ENCODE data around the gene RTP3.

RTP3 gene

DNA sequence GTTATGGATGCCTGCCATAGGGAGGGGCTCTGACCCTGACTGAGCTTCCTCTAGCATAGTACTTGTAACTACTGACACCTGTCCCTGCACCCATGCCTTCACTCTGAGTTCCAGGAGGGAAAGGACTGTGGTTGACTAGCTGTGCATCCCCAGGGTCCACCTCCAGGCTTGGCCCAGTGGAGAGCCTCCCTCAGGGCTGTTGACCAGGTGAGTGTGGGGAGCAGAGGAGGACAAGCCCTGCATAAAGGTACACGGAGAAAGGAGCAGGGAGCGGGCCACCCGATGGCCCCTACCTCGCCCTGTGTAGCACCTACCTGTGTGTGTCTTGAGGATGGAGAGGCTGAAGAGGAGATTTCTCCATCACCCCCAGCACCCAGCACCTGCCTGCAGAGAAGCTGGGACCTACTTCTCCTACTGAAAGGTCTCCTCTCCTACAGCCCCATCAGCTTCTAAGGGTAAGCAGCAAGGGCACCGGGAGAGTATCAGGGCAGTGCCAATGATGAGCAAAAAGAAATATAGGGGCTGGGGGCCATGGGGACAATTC, 26.3 kb upstream of the RTP3 start:
- H3K9me3 ChIP-seq, result no peaks in the 10 kb centered on the region
- H3K36me3 ChIP-seq, result no peaks in the 10 kb centered on the region
- no peaks in the 10 kb centered on the region for H3K4me1 ChIP-seq
- TF ChIP-seq CTCF (IDR thresholded peaks at IDR 0.05; ENCODE audit: low read depth, low read length), result no peak
- H3K4me3 ChIP-seq (ENCODE audit: low read depth, low read length), result no peak overlapping the region
- H3K27me3 ChIP-seq, result no peaks in the 10 kb centered on the region
- no peak for DNase-seq

DNA sequence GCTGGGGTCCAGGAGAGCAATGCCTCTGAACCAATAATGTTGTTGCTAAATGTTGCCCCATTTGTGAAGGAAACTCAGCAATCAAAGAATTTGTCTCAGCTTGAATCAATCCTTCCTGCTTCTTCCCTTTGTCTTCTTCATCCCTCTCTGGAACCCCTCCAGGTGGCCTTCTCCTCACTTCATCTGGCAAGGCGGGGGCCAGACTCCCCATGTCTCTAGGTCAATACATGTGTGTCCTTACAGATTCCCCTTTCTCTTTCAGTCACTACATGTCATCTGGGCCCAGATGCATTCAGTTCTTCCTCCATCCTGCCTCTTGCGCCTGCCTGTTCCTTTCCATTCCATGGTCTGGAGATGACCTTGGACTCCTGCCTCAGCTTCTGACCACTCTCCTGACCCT, 25.0 kb upstream of the RTP3 start:
- Histone ChIP-seq H3K27me3 (no peaks in the 10 kb centered on the region), H3K4me3 (ENCODE audit: low read depth, low read length) (no peak overlapping the region), H3K9me3 (no peaks in the 10 kb centered on the region), H3K36me3 (no peaks in the 10 kb centered on the region), H3K4me1 (no peaks in the 10 kb centered on the region)
- TF ChIP-seq CTCF (IDR thresholded peaks at IDR 0.05; ENCODE audit: low read depth, low read length), result no peak
- DNase-seq, result no peak

GRCh38 chr3:46477145-46477544, 20.6 kb upstream of the RTP3 start:
- Histone ChIP-seq H3K36me3 (no peaks in the 10 kb centered on the region), H3K27me3 (no peaks in the 10 kb centered on the region), H3K4me1 (no peaks in the 10 kb centered on the region), H3K4me3 (ENCODE audit: low read depth, low read length) (no peak overlapping the region), H3K9me3 (no peaks in the 10 kb centered on the region)
- no peak for DNase-seq
- TF ChIP-seq CTCF (IDR thresholded peaks at IDR 0.05; ENCODE audit: low read depth, low read length), result no peak

GRCh38 chr3:46477756-46478155, 20.0 kb upstream of the RTP3 start:
- TF ChIP-seq CTCF (IDR thresholded peaks at IDR 0.05; ENCODE audit: low read depth, low read length), result no peak
- no peaks in the 10 kb centered on the region for H3K27me3 ChIP-seq
- no peak overlapping the region for H3K4me3 ChIP-seq (ENCODE audit: low read depth, low read length)
- no peaks in the 10 kb centered on the region for H3K4me1 ChIP-seq
- no peaks in the 10 kb centered on the region for H3K9me3 ChIP-seq
- no peaks in the 10 kb centered on the region for H3K36me3 ChIP-seq
- no peak for DNase-seq

DNA sequence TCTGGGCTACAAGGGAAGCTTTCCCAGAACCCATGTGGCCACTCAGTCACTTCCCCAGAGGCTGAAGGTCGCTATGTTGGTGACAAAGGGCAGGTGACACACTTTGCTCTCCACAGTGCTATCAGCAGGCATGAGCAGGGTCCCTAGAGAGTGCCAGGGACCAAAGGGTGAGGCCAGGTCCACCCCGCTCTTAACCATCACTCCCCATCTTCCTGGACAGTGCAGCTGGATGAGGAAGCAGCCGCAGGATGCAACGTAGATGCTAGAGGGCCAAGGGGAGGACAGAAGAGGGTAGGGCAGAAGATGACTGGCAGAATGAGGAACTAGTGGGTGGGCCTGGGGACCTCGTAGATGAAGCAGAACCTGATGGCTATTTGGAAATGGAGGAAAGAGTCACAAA, 19.4 kb upstream of the RTP3 start:
- TF ChIP-seq CTCF (IDR thresholded peaks at IDR 0.05; ENCODE audit: low read depth, low read length), result no peak
- no peaks in the 10 kb centered on the region for H3K36me3 ChIP-seq
- DNase-seq, result no peak
- H3K4me1 ChIP-seq, result no peaks in the 10 kb centered on the region
- no peaks in the 10 kb centered on the region for H3K9me3 ChIP-seq
- H3K27me3 ChIP-seq, result no peaks in the 10 kb centered on the region
- H3K4me3 ChIP-seq (ENCODE audit: low read depth, low read length), result no peak overlapping the region

DNA sequence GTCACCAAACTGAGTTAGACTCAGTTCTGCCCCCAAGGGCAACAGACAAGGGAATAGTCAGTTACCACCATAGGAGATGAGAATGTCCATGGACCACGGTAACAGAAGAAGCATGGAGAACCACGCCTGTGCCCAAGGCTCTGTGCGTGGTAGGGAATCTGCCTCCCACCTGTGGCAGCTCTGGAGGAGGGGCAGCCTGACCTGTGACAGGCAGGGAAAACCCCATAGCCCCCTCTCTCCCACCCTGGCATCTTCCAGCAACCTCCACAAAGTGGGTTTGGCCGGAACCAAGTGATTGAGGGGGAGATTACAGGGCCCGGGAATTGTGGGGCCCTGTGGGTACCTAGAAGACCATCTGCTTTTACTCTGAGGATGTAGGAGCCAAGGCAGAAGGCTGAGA, 18.8 kb upstream of the RTP3 start:
- no peaks in the 10 kb centered on the region for H3K27me3 ChIP-seq
- H3K4me1 ChIP-seq, result no peaks in the 10 kb centered on the region
- DNase-seq, result no peak
- no peak for TF ChIP-seq CTCF (IDR thresholded peaks at IDR 0.05; ENCODE audit: low read depth, low read length)
- H3K9me3 ChIP-seq, result no peaks in the 10 kb centered on the region
- H3K36me3 ChIP-seq, result no peaks in the 10 kb centered on the region
- H3K4me3 ChIP-seq (ENCODE audit: low read depth, low read length), result no peak overlapping the region
